ENCODE results near the gene OR2T8. TPM values are rescaled to one million over a fixed set of nuclear protein-coding genes. Genes with fewer than 3 reads are reported as not detected.
"Not testable (repeated sequence)": the region's sequence is repeated elsewhere in the genome, so short reads cannot be mapped to it uniquely, and the experiment has no call there.

The OR2T8 gene
- total RNA-seq, result not detected
- long read RNA-seq, result 0 reads

- ATAC-seq (no peak), DNase-seq (no peak)
- intact Hi-C loops (cut with DNase I), result no loop called here
Measured at GRCh38 chr1:247919952-247920351, at the start of gene OR2T8. Gene OR2T8, plus strand, starts transcription at chr1:247920252. Its CDS starts 766 bp downstream, at chr1:247921018.

GRCh38 chr1:247883346-247883745, 36.7 kb upstream of the OR2T8 start:
- no peak for DNase-seq
- intact Hi-C loops (cut with DNase I), result no loop called here
- ATAC-seq, result no peak

GRCh38 chr1:247884797-247885413, 35.1 kb upstream of the OR2T8 start:
- intact Hi-C loops (cut with DNase I), result no loop called here
- DNase-seq (no peak), ATAC-seq (no peak)

GRCh38 chr1:247895163-247895637, 24.9 kb upstream of the OR2T8 start, which contains the start of gene OR2W3:
Gene OR2W3, plus strand, starts transcription at chr1:247895587. Its CDS starts 0 bp downstream, at chr1:247895587.
- DNase-seq (no peak), ATAC-seq (no peak)
- intact Hi-C loops (cut with DNase I), result no loop called here

- ATAC-seq (no peak), DNase-seq (no peak)
- intact Hi-C loops (cut with DNase I), result no loop called here
Measured at GRCh38 chr1:247895976-247896375, 24.1 kb upstream of the OR2T8 start.

DNA sequence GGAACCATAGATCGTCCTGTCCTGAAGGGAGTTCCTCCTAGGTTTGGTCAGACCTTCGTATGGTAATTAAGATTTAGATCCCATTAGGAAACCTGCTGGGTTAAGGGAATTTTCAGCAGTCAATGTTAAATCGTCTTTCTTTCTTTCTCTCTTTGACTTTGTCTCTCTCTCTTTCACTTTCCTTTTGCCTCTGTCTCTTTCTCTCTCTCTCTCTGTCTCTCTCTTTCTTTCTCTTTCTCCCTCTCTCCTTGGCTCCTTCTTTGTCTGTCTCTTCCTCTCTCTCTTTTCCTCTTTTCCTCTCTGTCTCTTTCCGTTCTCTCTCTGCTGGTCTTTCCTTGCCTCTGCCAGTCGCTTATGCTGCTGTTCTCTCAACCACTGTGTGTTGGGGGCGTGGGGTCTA, 15.9 kb upstream of the OR2T8 start:
- DNase-seq, result no peak
- no peak for ATAC-seq
- intact Hi-C loops (cut with DNase I), result no loop called here

GRCh38 chr1:247905181-247905580, 14.9 kb upstream of the OR2T8 start:
- no peak for ATAC-seq
- intact Hi-C loops (cut with DNase I), result no loop called here
- DNase-seq, result no peak

GRCh38 chr1:247905910-247906503, 14.0 kb upstream of the OR2T8 start:
- intact Hi-C loops (cut with DNase I), result no loop called here
- DNase-seq (no peak), ATAC-seq (no peak)

GRCh38 chr1:247906504-247907047, 13.5 kb upstream of the OR2T8 start:
- ATAC-seq, result peak in 1 of 2 donors; percentile 81
- DNase-seq, result no peak
- intact Hi-C loops (cut with DNase I), result no loop called here

GRCh38 chr1:247908766-247909165, 11.3 kb upstream of the OR2T8 start:
- no peak for ATAC-seq
- intact Hi-C loops (cut with DNase I), result no loop called here
- DNase-seq, result no peak

DNA sequence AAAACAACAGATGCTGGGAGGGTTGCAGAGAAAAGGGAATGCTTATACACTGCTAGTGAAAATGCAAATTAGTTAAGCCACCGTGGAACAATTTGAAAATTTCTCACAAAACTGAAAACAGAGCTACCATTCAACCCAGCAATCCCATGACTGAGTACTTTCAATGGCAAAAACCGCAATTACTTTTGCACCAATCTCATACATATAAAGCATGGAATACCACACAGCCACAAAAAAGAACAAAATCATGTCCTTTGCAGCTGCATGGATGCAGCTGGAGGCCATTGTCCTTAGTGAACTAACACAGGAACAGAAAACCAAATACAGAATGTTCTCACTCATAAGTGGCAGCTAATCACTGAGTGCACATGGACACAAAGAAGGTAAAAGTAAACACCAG, 6.3 kb upstream of the OR2T8 start:
- ATAC-seq, result no peak
- intact Hi-C loops (cut with DNase I), result no loop called here

GRCh38 chr1:247914941-247915662, 5.0 kb upstream of the OR2T8 start:
- intact Hi-C loops (cut with DNase I), result no loop called here
- ATAC-seq (no peak), DNase-seq (no peak)

More for the DNA sequence above, 6.3 kb upstream of the OR2T8 start:
- no peak for DNase-seq

DNA sequence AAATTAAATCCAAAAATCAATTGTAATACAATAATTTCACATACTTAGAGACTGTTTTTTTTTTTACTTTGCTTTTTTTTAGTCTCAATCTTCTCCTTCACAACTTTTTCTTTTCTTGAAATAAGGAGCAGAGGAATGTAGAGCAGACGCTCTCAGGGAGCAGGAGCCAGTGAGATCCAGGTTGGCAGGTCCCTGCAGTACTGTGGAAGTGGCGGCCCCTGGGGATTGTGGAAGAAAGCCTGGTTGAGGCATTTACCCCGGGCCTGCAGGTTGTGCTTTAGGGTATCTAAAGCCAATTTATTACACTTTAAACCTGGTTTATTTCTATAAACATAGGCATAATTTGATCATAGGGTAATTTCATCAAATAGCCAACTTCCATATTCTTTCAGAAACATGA, 3.9 kb downstream of the OR2T8 start:
- intact Hi-C loops (cut with DNase I), result no loop called here
- ATAC-seq, result no peak
- DNase-seq, result no peak

- DNase-seq (no peak), ATAC-seq (no peak)
- intact Hi-C loops (cut with DNase I), result no loop called here
Measured at GRCh38 chr1:247924868-247925267, 4.8 kb downstream of the OR2T8 start, which contains the start of gene OR2AJ1. Gene OR2AJ1, plus strand, starts transcription at chr1:247924889. Its CDS starts 8,880 bp downstream, at chr1:247933769.

- intact Hi-C loops (cut with DNase I), result no loop called here
- DNase-seq (no peak), ATAC-seq (no peak)
Measured at GRCh38 chr1:247933989-247934388, 13.9 kb downstream of the OR2T8 start.

GRCh38 chr1:247935781-247936180, 15.7 kb downstream of the OR2T8 start:
- intact Hi-C loops (cut with DNase I), result no loop called here
- ATAC-seq (no peak), DNase-seq (no peak)

DNA sequence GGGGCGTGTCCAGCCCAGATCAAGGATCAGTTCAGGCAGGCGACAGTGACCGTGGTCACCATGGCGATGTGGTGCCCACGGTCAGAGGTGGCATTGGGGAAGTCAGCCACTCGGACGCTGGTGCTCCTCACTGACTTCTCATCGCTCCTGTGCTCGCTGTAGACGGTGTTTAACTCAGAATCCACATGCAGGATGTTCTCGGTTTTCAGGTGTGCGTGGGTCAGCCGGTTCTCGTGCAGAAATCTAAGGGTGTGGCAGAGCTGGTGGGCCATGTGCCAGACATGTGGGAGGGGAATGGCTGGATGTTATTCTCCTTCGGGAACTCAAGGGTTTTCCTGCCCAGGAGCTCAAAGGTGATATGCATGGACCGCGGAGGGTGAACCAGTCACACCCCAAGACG, 16.4 kb downstream of the OR2T8 start:
- no peak for ATAC-seq
- no peak for DNase-seq
- intact Hi-C loops (cut with DNase I), result no loop called here

DNA sequence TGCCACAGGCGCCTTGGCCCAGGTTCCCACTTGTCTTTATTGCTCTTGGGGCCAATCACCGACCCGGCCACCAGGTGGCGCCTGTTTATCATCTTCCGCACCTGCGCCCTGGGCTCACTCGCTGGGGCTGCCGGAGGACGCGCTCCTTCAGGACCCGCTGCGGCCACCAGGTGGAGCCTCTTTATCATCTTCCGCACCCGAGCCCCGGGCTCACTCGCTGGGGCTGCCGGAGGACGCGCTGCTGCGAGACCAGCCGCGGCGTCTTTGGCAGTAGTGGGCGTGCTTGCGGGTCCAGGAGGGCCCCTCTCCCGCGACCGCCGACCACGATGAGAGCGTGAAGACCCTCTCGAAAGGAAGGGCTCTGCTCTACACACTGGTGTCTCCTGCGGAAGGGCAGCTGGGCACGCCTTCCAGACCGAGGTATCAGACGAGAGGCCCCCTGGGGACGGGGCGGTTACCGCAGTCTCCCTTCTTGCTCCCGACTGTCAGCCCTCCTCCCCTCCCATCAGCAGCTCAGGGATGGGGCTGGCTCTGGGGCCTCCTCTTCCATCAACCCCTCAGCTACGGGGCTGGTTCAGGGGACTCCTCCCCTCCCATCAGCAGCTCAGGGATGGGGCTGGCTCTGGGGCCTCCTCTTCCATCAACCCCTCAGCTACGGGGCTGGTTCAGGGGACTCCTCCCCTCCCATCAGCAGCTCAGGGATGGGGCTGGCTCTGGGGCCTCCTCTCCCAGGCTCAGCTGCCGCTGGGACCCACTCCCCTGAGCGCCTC, 17.1 kb downstream of the OR2T8 start:
- DNase-seq (peak; percentile 69), ATAC-seq (peak; percentile 75 to 77)
- intact Hi-C loops (cut with DNase I), result not testable (repeated sequence)

DNA sequence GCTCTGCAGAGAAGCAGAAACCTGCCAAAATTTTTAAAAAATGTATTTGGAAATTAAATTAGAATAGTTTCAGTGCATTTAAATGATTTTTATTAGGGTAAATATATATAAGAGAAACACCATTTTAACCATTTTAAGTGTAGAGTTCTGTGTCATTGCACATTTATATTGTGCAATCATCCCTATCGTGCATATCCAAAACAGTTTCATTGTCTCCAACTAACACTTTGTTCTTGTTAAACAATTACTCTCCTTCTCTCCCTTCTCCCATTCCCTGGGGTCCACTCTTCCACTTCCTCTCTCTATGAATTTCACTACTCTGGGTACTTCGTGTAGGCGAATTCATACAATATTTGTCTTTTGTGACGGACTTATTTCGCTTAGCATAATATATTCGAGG, 22.6 kb downstream of the OR2T8 start:
- intact Hi-C loops (cut with DNase I), result no loop called here
- DNase-seq, result no peak
- ATAC-seq, result no peak

All from left cardiac atrium (tissue), 4 donors.